NCI-H2081 treated with DMSO at 0.1 percent for 48 hours (cell line): Measurements from ENCODE around the gene KLHL2.
"Not testable (repeated sequence)": the region's sequence is repeated elsewhere in the genome, so short reads cannot be mapped to it uniquely, and the experiment has no call there.

Experiments
- DNase-seq: peaks from one replicate; lab custom pipeline; 2025; lab: John Stamatoyannopoulos, UW

KLHL2 gene

GRCh38 chr4:165234766-165235165, 27.4 kb downstream of the KLHL2 start:
- DNase-seq = no peak

- DNase-seq = not testable (repeated sequence)
Measured at GRCh38 chr4:165236852-165237251, 29.5 kb downstream of the KLHL2 start.

GRCh38 chr4:165238041-165238640, 30.8 kb downstream of the KLHL2 start:
- not testable (repeated sequence) for DNase-seq

GRCh38 chr4:165240761-165241160, 33.4 kb downstream of the KLHL2 start:
- not testable (repeated sequence) for DNase-seq

GRCh38 chr4:165244148-165244547, 36.8 kb downstream of the KLHL2 start:
- not testable (repeated sequence) for DNase-seq

GRCh38 chr4:165244587-165245186, 37.3 kb downstream of the KLHL2 start:
- not testable (repeated sequence) for DNase-seq

- no peak for DNase-seq
Measured at GRCh38 chr4:165248102-165248501, 40.7 kb downstream of the KLHL2 start.

- DNase-seq = not testable (repeated sequence)
Measured at GRCh38 chr4:165248904-165249303, 41.5 kb downstream of the KLHL2 start.

- DNase-seq = not testable (repeated sequence)
Measured at GRCh38 chr4:165254771-165255170, 47.4 kb downstream of the KLHL2 start.

GRCh38 chr4:165255439-165255838, 48.1 kb downstream of the KLHL2 start:
- not testable (repeated sequence) for DNase-seq

- DNase-seq = not testable (repeated sequence)
Measured at GRCh38 chr4:165256074-165256659, 48.8 kb downstream of the KLHL2 start.

GRCh38 chr4:165259776-165260175, 52.4 kb downstream of the KLHL2 start:
- DNase-seq = not testable (repeated sequence)

GRCh38 chr4:165262306-165262705, 54.9 kb downstream of the KLHL2 start:
- DNase-seq = not testable (repeated sequence)

GRCh38 chr4:165263466-165263865, 56.1 kb downstream of the KLHL2 start:
- not testable (repeated sequence) for DNase-seq

GRCh38 chr4:165269931-165270330, 62.6 kb downstream of the KLHL2 start:
- DNase-seq = not testable (repeated sequence)

GRCh38 chr4:165273443-165273842, 66.1 kb downstream of the KLHL2 start:
- DNase-seq = not testable (repeated sequence)

- not testable (repeated sequence) for DNase-seq
Measured at GRCh38 chr4:165275357-165275756, 68.0 kb downstream of the KLHL2 start.

GRCh38 chr4:165279531-165279930, 72.2 kb downstream of the KLHL2 start:
- DNase-seq = not testable (repeated sequence)

GRCh38 chr4:165284697-165285096, 77.3 kb downstream of the KLHL2 start:
- DNase-seq = not testable (repeated sequence)

- not testable (repeated sequence) for DNase-seq
Measured at GRCh38 chr4:165286619-165287340, 79.4 kb downstream of the KLHL2 start.

- no peak for DNase-seq
Measured at GRCh38 chr4:165288226-165288625, 80.9 kb downstream of the KLHL2 start.

GRCh38 chr4:165288639-165289422, 81.5 kb downstream of the KLHL2 start:
- DNase-seq = no peak
